ENCODE measurements around the gene SLC6A17.

SLC6A17 gene

GRCh38 chr1:110176299-110176956 is 26.1 kb downstream of the SLC6A17 start:
- peak; percentile 54 for DNase-seq

DNA sequence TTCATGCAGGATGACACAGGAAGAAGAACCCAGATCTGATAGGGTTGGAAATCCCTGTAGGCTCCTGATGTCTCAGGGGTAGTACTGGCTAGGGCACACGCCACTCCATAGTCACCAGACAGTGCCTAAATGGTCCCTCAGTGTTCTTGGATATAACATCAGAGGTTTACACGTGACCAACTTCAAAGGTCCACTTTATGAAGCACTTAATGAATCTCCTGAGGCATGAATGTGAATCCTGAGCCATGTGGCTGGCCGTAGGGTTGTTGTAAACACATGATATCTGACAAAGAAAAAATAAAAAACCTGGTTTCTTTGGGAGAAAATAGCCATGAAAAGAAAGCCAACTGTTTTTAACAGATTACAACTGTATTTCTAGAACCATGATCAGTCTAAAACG is 27.5 kb downstream of the SLC6A17 start:
- DNase-seq = no peak

GRCh38 chr1:110183642-110184167 is 33.4 kb downstream of the SLC6A17 start:
- DNase-seq = no peak

GRCh38 chr1:110184446-110184845 is 34.2 kb downstream of the SLC6A17 start:
- DNase-seq = no peak

- no peak for DNase-seq
Measured at GRCh38 chr1:110185181-110185580, 34.9 kb downstream of the SLC6A17 start.

DNA sequence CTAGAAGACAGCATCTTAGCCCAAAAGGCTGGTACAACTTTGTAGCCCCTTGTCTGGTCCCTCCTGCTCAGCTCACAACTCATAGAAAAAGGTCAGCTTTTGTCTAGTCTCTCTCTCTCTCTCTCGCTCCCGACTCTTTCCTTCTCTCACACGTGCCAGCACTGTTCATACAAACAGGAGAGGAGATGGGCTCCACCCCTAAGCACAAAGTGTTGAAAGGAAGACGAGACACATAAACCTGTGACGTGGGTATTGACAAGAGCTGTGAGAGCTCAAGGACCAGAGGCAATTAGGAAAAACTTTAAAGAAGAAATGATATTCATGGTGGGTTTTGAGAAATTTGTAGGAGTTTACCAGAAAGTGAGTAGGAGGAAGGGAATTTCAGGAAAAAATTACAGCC is 36.3 kb downstream of the SLC6A17 start:
- no peak for DNase-seq

- DNase-seq = no peak
Measured at GRCh38 chr1:110187139-110187890, 37.0 kb downstream of the SLC6A17 start.

- DNase-seq = no peak
Measured at GRCh38 chr1:110188035-110188618, 37.8 kb downstream of the SLC6A17 start.

DNA sequence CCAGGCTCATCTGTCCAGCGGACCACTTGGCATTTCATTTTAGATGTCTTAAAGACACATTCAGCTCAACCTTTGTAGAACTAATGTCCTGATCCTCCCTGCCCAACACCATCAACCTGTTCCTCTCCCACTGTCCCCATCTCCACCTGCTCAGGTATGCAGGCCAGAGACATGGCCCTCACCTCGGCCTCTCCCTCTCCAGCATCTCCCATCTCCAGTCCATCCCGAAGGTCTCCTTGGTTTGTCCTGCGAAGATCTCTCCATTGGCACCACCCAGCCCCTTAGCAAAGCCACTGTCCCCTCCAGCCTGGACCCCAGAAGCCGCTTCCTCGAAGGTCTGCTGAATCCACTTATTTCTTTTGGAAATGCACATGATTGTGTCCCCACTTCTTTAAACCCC is 38.9 kb downstream of the SLC6A17 start:
- no peak for DNase-seq

GRCh38 chr1:110190282-110190929 is 40.1 kb downstream of the SLC6A17 start:
- no peak for DNase-seq

- no peak for DNase-seq
Measured at GRCh38 chr1:110192541-110192940, 42.2 kb downstream of the SLC6A17 start.

- no peak for DNase-seq
Measured at GRCh38 chr1:110195196-110195595, 44.9 kb downstream of the SLC6A17 start.

- no peak for DNase-seq
Measured at GRCh38 chr1:110196917-110197765, 46.8 kb downstream of the SLC6A17 start.

DNA sequence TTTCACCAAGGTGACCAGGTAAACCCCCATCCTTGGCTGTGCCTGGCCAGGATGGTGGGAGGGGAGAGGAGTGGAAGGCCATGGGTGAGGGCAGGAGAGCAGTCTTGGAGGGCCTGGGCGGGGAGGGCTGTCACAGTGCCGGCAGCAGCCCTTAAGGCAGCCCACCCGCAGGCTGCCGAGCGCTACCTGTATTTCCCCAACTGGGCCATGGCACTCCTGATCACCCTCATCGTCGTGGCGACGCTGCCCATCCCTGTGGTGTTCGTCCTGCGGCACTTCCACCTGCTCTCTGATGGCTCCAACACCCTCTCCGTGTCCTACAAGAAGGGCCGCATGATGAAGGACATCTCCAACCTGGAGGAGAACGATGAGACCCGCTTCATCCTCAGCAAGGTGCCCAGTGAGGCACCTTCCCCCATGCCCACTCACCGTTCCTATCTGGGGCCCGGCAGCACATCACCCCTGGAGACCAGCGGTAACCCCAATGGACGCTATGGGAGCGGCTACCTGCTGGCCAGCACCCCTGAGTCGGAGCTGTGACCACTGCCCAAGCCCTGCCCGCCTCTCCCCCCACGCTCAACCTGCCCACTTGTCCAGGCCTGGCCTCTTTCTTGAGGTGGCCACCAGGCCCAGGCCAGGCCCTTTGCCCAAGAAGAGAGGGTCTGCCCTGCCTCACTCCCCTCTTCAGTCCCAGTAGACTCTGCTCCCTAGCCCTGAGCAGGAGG is 47.8 kb downstream of the SLC6A17 start:
- DNase-seq = no peak

DNA sequence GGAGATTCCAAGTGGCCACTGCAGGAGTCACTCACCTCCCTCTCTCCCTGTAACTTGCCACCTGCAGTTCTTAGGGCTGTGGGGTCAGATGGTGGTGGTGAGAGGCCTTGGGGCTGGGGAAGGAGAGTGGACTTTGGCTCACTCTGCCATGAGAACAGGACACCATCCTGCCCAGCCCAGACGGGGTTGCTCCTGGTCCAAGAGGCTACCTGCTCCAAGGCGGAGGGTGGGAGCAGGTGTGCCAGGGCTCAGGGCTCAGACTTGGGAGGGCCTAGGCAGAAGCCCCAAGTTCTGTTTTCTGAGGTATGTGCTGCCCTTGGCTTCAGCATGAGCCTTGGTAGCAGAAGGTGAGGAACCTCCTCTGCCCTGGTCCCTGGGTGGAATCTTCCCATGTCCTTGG is 48.5 kb downstream of the SLC6A17 start:
- no peak for DNase-seq

DNA sequence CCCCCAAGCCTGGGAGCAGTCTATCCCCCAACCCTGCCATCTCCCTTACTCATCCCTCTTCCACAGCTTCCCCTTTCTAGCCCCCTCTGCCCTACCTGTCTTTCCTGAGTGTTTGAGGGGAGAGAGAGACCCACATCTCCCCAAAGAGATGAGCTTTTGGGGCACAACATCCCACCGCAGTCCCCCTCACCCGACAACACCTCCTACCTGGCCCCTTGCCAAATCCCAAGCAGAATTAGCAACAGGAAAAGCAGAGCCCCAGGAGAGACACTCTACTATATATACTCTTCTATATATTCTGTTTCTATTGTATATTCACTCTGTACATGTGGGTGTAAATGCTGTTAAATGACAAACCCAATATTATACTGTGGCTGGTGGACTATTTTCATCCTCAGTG is 49.9 kb downstream of the SLC6A17 start:
- no peak for DNase-seq

DNA sequence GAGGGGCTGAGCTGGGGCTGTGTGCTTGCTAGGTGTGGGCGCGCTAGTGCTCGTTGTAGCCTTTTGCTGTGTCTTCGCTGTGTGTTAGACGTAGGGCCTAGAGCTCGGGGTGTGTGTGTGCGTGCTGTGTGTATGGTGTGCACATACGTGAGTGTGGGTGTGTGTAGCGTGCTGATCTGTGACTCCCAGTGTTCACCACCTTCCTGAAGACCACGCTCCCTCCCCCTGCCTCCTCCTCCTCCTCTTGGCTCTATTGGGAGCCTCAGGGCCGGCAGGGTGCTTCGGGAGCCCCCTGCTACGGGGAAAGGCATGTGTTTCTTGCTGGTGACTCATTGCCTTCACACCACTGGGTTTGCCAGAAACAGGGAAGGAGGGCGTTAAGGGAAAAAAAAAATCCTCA is 50.4 kb downstream of the SLC6A17 start:
- DNase-seq = no peak

DNA sequence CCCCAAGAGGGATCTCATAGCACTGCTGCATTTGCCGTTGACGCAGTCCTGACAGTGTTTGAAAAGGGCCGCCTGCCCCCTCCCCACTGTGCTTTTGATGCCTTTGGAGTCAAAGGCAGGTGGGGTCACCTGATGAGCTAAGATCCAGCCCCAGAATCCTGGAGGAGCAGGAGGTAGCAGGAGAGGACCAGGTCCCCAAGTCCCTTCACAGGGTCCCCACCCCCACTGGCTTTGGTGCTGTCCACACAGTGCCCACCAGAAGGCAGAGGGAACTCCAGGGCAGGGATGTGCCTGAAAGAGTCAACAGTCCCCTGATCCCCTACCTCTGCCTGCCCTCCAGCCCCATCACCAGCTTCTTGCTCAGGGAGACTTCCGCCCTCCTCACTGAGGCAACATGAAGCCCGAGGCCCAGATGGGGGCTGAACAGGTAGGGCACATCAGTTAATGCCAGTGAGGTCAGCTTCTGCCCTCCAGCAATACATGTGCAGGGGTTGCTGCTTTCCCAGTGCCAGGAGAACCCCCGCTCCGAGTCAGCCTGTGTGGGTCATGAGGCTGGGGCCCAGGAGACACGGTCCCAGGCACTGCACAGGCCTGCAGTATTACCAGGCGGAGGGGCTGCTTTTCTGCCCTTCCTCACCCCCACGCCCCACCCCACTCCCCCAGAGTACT is 51.0 kb downstream of the SLC6A17 start:
- DNase-seq = no peak

DNA sequence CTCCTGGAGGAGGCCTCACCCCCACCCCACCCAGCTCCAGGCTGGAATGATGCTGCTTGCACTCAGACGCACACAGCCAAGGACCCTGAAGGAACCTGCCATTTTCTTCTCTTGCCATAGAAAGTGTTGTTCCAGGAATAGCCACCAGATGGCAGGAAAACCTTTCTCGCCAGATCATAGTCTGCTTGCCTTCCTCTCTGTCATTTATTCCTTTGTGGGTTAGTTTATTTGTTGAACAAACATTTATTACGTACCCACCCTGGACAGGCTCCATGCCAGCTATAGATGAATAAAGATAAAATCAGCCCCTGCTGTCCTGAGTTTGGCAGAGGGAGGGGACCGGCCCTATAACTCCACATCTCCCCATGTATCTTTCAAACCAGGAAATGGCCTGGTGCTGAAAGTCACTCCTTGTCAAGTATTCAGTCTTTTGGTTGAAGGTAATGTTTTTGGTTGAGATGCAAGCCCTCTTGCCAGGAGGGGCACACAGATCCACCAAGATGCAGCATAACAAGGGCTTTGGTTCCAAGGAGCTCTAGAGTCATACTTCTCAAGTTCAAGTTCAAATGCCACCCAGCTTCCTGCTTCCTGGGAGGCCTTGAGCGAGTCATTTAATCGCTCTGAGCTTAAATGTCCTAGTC is 52.8 kb downstream of the SLC6A17 start:
- DNase-seq = no peak

DNA sequence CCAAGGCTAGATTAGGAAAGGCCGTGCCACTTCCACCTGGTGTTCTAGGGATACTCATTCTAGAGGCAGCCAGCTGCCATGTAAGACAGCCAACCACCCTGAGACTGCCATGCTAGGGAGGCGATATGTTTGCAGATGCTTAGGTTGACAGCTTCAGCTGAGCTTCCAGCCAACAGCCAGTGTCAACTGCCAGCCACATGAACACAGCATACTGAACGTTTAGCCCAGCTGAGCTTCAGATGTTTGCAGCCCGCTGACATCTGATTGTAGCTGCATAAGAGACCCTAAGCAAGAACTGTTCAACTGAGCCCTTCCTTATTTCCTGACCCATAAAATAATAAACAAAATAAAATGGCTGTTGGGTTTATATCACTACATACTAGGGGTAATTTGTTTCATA is 54.9 kb downstream of the SLC6A17 start:
- DNase-seq = no peak

All from NCI-H1048 (cell line).